Ovary (tissue), 9 donors: ENCODE results near the gene MARCHF3. TPM values are rescaled to one million over a fixed set of nuclear protein-coding genes. Genes with fewer than 3 reads are reported as not detected.

Experiments used
- DNase-seq, 5 donors: peaks; one replicate each; pipeline ENCODE4 v3.0.0-alpha.2; 2019 to 2020
- H3K27ac ChIP-seq, 2 donors: fragments of 200-600 bp; one replicate each; pipeline versions ENCODE4 v1.5.1 to v1.8.0; 2019 to 2022
- H3K27me3 ChIP-seq: fragments of 200-600 bp; one replicate; pipeline ENCODE4 v1.8.0; 2022
- H3K36me3 ChIP-seq: fragments of 200-600 bp; sonication (generic); one replicate; pipeline ENCODE4 v1.5.1; 2019
- H3K4me1 ChIP-seq: one replicate; pipeline ENCODE4 v1.8.1; 2013; ENCODE audit warnings: mild to moderate bottlenecking, moderate library complexity; ENCODE audit not compliant: insufficient read depth
- H3K4me3 ChIP-seq: fragments of 200-600 bp; sonication (generic); one replicate; pipeline ENCODE4 v1.5.1; 2017
- H3K9me3 ChIP-seq, 2 donors: fragments of 200-600 bp in 1 of 2; sonication (generic) in 1 of 2; one replicate each; pipeline versions ENCODE4 v1.5.1 to v1.8.1; 2013 to 2019; ENCODE audit warnings: mild to moderate bottlenecking in 1 of 2, moderate library complexity in 1 of 2
- EP300 ChIP-seq: sonication (generic); formaldehyde crosslinking; IDR thresholded peaks from one replicate; pipeline ENCODE4 v1.6.1; 2017; ENCODE audit warnings: antibody characterized with exemption
- POLR2A ChIP-seq: fragments of 450-650 bp; IDR thresholded peaks from one replicate; pipeline ENCODE4 v1.6.1; 2017; ENCODE audit warnings: antibody characterized with exemption, mild to moderate bottlenecking, moderate library complexity
- WGBS, 3 donors: extraction: QIAGEN DNeasy Blood & Tissue Kit in 1 of 3; methylation state at CpG; one replicate each; pipeline versions ENCODE4 v1.1.5 to v1.1.7; 2013 to 2017; 5-methylcytosine and 5-hydroxymethylcytosine counted together
- intact Hi-C, 4 donors: fragments of 100-400 bp; cut with DNase I; formaldehyde crosslinking; loops; one replicate each; pipeline versions ENCODE4 v1.11.0 to v1.15.1; 2022 to 2023
- polyA plus RNA-seq, 2 donors: library from polyadenylated mRNA; stranded (reverse); fragments of 200-250 nt in 1 of 2; fragments of 350-450 nt in 1 of 2; fragmentation: Illumina TruSeq in 1 of 2; extraction: RNeasy Lipid Tissue Mini Kit (QIAGEN cat#74804) in 1 of 2; gene quantifications; one replicate each; pipeline ENCODE4 v1.2.3, GENCODE V29; 2013 to 2014
- total RNA-seq, 7 donors: library from RNA; depleted of rRNA in 2 of 7; stranded (reverse); fragments of >200 nt in 2 of 7; fragmentation: NEBNext Ultra II Directional in 3 of 7; extraction: Animal tissue kit (Norgen Biotek cat#: 25700) in 3 of 7; gene quantifications; one replicate each; pipeline versions ENCODE4 v1.1.0 to v1.2.4, GENCODE V29; 2016 to 2023
- TF ChIP-seq, protein P1 (sequence below), 3 donors: fragments of 450-650 bp in 2 of 3; fragments of 200-600 bp in 1 of 3; IDR thresholded peaks; one replicate each; pipeline versions ENCODE4 v1.5.1 to v1.8.0; 2016 to 2022; ENCODE audit warnings: antibody characterized with exemption in 3 of 3, mild to moderate bottlenecking in 1 of 3
- donor health status: DM: no; HTN: no; CAD: no; lungs with moderate emphysema.
- donor health status: DM: no; HTN: no; CAD: no.
- donor health status: Bipolar disorder and iron deficiency.
- donor health status: DM: yes; HTN: yes; CAD: no.
- donor health status: DM: no; HTN: no; CAD: no.
- donor health status: DM: yes; HTN: yes; CAD: no.

MARCHF3 gene
- total and polyA plus RNA-seq, 9 donors = 2.1 to 13.8 (median 4.5) TPM

DNA sequence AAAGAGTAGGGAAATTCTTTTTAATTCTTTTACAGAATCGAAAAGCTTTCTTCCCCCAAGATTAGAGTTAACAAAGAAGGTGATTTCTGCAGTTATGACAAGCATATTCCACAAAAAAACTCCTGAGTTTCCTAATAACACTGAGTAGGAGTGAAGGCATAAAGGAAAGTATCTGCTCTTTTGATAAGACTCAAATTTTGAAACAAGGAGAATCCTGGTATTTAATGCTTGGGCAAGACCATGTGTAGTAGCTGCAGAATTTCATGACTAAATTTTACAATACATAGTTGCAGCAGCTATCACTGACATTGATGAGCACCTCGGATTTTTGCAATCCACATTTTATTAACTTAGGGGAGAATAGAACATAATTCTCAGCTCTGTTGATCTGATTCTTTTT is 92.6 kb downstream of the MARCHF3 start:
- DNase-seq = no peak
- H3K27me3 ChIP-seq = no peaks in the 10 kb centered on the region
- H3K4me1 ChIP-seq = no peaks in the 10 kb centered on the region
- TF ChIP-seq EP300 = no peak
- TF ChIP-seq, protein P1, sequence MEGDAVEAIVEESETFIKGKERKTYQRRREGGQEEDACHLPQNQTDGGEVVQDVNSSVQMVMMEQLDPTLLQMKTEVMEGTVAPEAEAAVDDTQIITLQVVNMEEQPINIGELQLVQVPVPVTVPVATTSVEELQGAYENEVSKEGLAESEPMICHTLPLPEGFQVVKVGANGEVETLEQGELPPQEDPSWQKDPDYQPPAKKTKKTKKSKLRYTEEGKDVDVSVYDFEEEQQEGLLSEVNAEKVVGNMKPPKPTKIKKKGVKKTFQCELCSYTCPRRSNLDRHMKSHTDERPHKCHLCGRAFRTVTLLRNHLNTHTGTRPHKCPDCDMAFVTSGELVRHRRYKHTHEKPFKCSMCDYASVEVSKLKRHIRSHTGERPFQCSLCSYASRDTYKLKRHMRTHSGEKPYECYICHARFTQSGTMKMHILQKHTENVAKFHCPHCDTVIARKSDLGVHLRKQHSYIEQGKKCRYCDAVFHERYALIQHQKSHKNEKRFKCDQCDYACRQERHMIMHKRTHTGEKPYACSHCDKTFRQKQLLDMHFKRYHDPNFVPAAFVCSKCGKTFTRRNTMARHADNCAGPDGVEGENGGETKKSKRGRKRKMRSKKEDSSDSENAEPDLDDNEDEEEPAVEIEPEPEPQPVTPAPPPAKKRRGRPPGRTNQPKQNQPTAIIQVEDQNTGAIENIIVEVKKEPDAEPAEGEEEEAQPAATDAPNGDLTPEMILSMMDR (IDR thresholded peaks at IDR 0.05) = no peak
- TF ChIP-seq POLR2A = no peak
- no peak overlapping the region for H3K4me3 ChIP-seq
- no peaks in the 10 kb centered on the region for H3K9me3 ChIP-seq
- no peak overlapping the region for H3K27ac ChIP-seq
- no peaks in the 10 kb centered on the region for H3K36me3 ChIP-seq
- intact Hi-C loops = no loop called here
- 68 to 74% (median 70%) methylated on average over 2 of the region's 2 CpGs for WGBS, 3 donors

DNA sequence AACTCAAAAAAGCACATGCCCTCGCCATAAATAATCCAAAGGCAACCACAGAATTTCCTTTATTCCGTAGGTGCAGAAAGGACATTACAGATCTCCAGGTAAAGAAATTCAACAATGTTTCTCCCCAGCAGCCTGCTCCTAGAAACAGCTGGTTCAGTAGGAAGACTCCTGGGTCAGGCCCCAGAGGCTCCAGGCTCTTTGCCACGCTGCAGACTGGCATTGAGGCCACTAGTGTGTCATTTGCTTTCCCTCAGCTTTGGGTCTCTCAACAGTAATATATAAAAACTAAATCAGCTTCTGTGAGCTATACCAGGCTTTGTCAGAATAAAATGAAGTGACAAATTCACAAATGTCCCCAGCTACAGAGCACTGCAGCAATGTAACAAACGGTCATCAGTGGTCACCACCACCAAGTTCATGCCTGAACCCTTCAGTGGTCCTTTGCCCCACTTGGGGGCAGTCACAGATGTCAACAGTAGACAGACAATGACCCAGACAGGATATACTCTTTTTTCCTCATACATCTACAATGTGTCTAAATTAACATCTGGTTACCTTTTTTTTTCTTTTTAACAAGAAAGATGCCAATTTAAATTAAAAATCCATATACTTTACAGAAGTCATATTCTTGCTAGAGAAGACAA is 93.5 kb downstream of the MARCHF3 start:
- TF ChIP-seq POLR2A = no peak
- no peak for TF ChIP-seq EP300
- TF ChIP-seq, protein P1 (IDR thresholded peaks at IDR 0.05) = no peak
- WGBS, 3 donors = 89 to 94% (median 92%) methylated on average over 4 of the region's 4 CpGs
- no peaks in the 10 kb centered on the region for H3K9me3 ChIP-seq

DNA sequence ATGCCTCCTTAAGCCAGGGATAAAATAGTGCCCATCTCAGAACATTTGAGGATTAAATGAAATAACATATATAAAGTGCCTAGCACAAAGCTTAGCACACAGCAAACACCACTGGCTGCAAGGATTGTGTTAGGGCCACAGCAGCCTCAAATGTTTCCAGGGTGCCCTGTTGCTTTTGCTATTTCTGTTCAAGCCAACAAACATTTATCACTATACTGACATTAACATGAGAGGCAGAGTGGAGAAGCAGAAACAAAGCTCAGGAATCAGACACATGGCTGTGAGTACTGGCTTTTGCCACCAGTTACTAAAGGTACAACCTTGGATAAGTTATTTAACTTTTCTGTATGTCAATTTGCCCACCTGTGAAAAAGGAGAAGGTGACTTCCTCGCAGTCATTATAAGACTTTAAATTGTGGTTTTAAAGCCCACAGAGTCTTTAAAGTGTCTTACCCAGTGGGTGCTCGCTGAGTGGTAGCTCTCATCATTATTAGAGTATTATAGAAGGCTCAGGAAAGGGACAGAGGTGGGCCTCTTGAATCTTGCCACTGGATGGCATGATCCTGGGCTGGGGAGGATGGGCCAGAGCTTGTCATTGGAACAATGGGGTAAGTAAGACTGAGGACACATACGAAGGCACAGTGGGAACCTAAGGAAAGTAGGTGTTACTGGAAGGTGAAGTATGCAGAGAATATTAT is 98.2 kb downstream of the MARCHF3 start:
- TF ChIP-seq POLR2A = no peak
- no peak for TF ChIP-seq EP300
- TF ChIP-seq, protein P1 (IDR thresholded peaks at IDR 0.05) = no peak
- Histone ChIP-seq H3K4me1 (no peaks in the 10 kb centered on the region), H3K4me3 (no peak overlapping the region), H3K9me3 (no peaks in the 10 kb centered on the region), H3K27me3 (no peaks in the 10 kb centered on the region), H3K27ac (no peak overlapping the region), H3K36me3 (no peaks in the 10 kb centered on the region)
- 96 to 97% (median 96%) methylated on average over 3 of the region's 3 CpGs for WGBS, 3 donors
- intact Hi-C loops = no loop called here
- DNase-seq = no peak

More for the DNA sequence above, 93.5 kb downstream of the MARCHF3 start:
- no peak for DNase-seq
- no peaks in the 10 kb centered on the region for H3K4me1 ChIP-seq
- H3K36me3 ChIP-seq = no peaks in the 10 kb centered on the region
- intact Hi-C loops = no loop called here
- no peaks in the 10 kb centered on the region for H3K27me3 ChIP-seq
- no peak overlapping the region for H3K27ac ChIP-seq
- H3K4me3 ChIP-seq = no peak overlapping the region

DNA sequence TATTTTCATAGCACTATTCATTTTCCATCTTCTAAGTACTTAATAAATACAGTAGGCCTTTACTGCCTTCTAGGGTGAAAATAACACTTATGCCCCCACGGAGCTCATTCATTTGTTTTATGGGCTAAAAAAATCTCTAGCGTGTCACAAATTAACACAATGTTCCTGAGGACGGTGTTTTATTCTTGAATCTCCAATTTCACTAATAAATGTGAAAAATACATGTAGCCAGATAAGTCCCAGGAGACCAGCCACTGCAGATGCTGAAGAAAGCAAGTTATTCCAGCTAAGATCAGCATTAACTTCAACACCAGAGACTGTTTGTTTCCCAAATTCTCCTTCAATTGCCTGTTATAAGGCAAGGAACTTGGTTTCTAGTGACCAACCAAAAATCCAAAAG is 102.3 kb downstream of the MARCHF3 start:
- WGBS, 3 donors = 55 to 64% (median 59%) methylated on average over 3 of the region's 3 CpGs
- no peak overlapping the region for H3K27ac ChIP-seq
- no peak overlapping the region for H3K4me3 ChIP-seq
- intact Hi-C loops = no loop called here
- H3K4me1 ChIP-seq = no peaks in the 10 kb centered on the region
- H3K27me3 ChIP-seq = no peaks in the 10 kb centered on the region
- TF ChIP-seq, protein P1 (IDR thresholded peaks at IDR 0.05) = no peak
- TF ChIP-seq POLR2A = no peak
- H3K9me3 ChIP-seq = no peaks in the 10 kb centered on the region
- DNase-seq = no peak
- H3K36me3 ChIP-seq = no peaks in the 10 kb centered on the region
